Heart left ventricle (tissue), 16 donors: ENCODE data around the gene C1orf53. TPM values are rescaled to one million over a fixed set of nuclear protein-coding genes. Genes with fewer than 3 reads are reported as not detected.

Source experiments
- ATAC-seq, 4 donors: fragments of 200-7000 bp; cut with Tn5 transposase; one replicate each; pipeline ENCODE4 v1.9.1; 2020 to 2022; ENCODE audit warnings: moderate library complexity in 4 of 4, mild to moderate bottlenecking in 3 of 4, moderate number of reproducible peaks in 1 of 4
- DNase-seq, 5 donors: peaks; one replicate each; pipeline ENCODE4 v3.0.0-alpha.2; 2020
- H3K27ac ChIP-seq, 12 donors: fragments of 200-600 bp; sonication (generic) in 4 of 12; one replicate each; pipeline versions ENCODE4 v1.5.0 to v1.8.0; 2016 to 2022; ENCODE audit warnings: mild to moderate bottlenecking in 2 of 12
- H3K27me3 ChIP-seq, 9 donors: fragments of 200-600 bp; sonication (generic) in 2 of 9; one replicate each; pipeline versions ENCODE4 v1.5.1 to v1.8.0; 2016 to 2022; ENCODE audit warnings: mild to moderate bottlenecking in 3 of 9
- H3K36me3 ChIP-seq, 9 donors: fragments of 200-600 bp; sonication (generic) in 2 of 9; one replicate each; pipeline versions ENCODE4 v1.5.0 to v1.8.0; 2018 to 2022; ENCODE audit warnings: mild to moderate bottlenecking in 2 of 9
- H3K4me1 ChIP-seq, 12 donors: fragments of 200-600 bp; sonication (generic) in 4 of 12; one replicate each; pipeline versions ENCODE4 v1.5.0 to v1.8.0; 2016 to 2022; ENCODE audit warnings: mild to moderate bottlenecking in 3 of 12
- H3K4me3 ChIP-seq, 12 donors: fragments of 200-600 bp; sonication (generic) in 4 of 12; one replicate each; pipeline versions ENCODE4 v1.5.0 to v1.8.0; 2017 to 2022; ENCODE audit warnings: mild to moderate bottlenecking in 9 of 12, moderate library complexity in 4 of 12
- H3K9me3 ChIP-seq, 12 donors: fragments of 200-600 bp; sonication (generic) in 4 of 12; one replicate each; pipeline versions ENCODE4 v1.5.0 to v1.8.0; 2016 to 2022; ENCODE audit warnings: mild to moderate bottlenecking in 1 of 12
- CTCF ChIP-seq, 12 donors: fragments of 200-600 bp; sonication (generic) in 4 of 12; IDR thresholded peaks; one replicate each; pipeline versions ENCODE4 v1.5.0 to v1.8.0; 2018 to 2022; ENCODE audit warnings: antibody characterized with exemption in 12 of 12, mild to moderate bottlenecking in 5 of 12
- POLR2A ChIP-seq, 2 donors: fragments of 450-650 bp; IDR thresholded peaks; one replicate each; pipeline ENCODE4 v1.6.1; 2017; ENCODE audit warnings: antibody characterized with exemption in 2 of 2, mild to moderate bottlenecking in 2 of 2, moderate library complexity in 2 of 2
- WGBS, 4 donors: extraction: QIAGEN DNeasy Blood & Tissue Kit in 2 of 4; methylation state at CpG; one replicate each; pipeline versions ENCODE4 v1.1.5 to v1.1.7; 2013 to 2018; 5-methylcytosine and 5-hydroxymethylcytosine counted together
- intact Hi-C, 10 donors: fragments of 100-400 bp; cut with DNase I; formaldehyde crosslinking; loops; one replicate each; pipeline versions ENCODE4 v1.11.1 to v1.14.2; 2022
- polyA plus RNA-seq, 2 donors: library from polyadenylated mRNA; stranded (reverse); fragments of 200-250 nt; gene quantifications; one replicate each; pipeline ENCODE4 v1.2.3, GENCODE V29; 2013
- total RNA-seq, 9 donors: library from RNA; depleted of rRNA in 2 of 9; stranded (reverse); fragments of >200 nt in 2 of 9; fragmentation: NEBNext Ultra II Directional in 3 of 9; extraction: Animal tissue kit (Norgen Biotek cat#: 25700) in 3 of 9; gene quantifications; one replicate each; pipeline versions ENCODE4 v1.1.0 to v1.2.4, GENCODE V29; 2016 to 2023
- donor health status: ischemic (EF 13 %, LVEDD 7.1; RV severe dilation, severe dysfunction).
- donor health status: healthy with polysubstance abuse.
- donor health status: DM: no; HTN: yes; CAD: no.
- donor health status: DM: no; HTN: no; CAD: no.
- donor health status: ischemic (EF 25% LVEDD 6.9; RV normal size, moderate dysfunction).
- donor health status: ischemic (EF 25% LVEDD 5.7; RV mildly dilated, moderate dysfunction).
- donor health status: healthy.
- donor health status: DM: yes; HTN: yes; CAD: no.
- donor health status: ischemic (EF 35%, LVEDD 5.7; RV mildly dilated, moderate dysfunction).
- donor health status: nonischemic (EF 11% LVEDD 7.7; RV severe dilation, severe dysfunction).
- donor health status: DM: yes; HTN: yes; CAD: no.
- donor health status: PGD.
- donor health status: ischemic (EF 29% LVEDD 5.4; RV normal size, mild dysfunction).
- donor health status: nonischemic (EF 23%, LVEDD 6.1; RV moderate dilation, normal function).

Gene C1orf53
- total and polyA plus RNA-seq, 11 donors: 2.8 to 15.2 (median 6.8) TPM

GRCh38 chr1:197862221-197862620 lies 40.2 kb upstream of the C1orf53 start:
- ATAC-seq (no peak), DNase-seq (no peak)
- Histone ChIP-seq H3K4me3 (no peak overlapping the region), H3K27me3 (no peaks in the 10 kb centered on the region), H3K27ac (no peak overlapping the region), H3K36me3 (no peaks in the 10 kb centered on the region), H3K9me3 (no peaks in the 10 kb centered on the region), H3K4me1 (no peaks in the 10 kb centered on the region)
- TF ChIP-seq POLR2A (IDR thresholded peaks at IDR 0.05) (no peak), CTCF (IDR thresholded peaks at IDR 0.05) (no peak)
- intact Hi-C loops: loop anchor here in 5 of 10 donors (5.0 to 10.0 kb wide), 3 partner anchors 87 to 337 kb away; partner anchors contain the start of gene DENND1B (in 1 of the 5)
- 89 to 93% (median 91%) methylated on average over 3 of the region's 3 CpGs for WGBS, 4 donors

- intact Hi-C loops: loop anchor here in 5 of 10 donors (5.0 to 10.0 kb wide), 3 partner anchors 88 to 338 kb away; partner anchors contain the start of gene DENND1B (in 1 of the 5)
Measured at GRCh38 chr1:197862671-197863070, 39.8 kb upstream of the C1orf53 start.

GRCh38 chr1:197865809-197866208 lies 36.6 kb upstream of the C1orf53 start:
- 82 to 91% (median 90%) methylated on average over 2 of the region's 2 CpGs for WGBS, 4 donors
- TF ChIP-seq POLR2A (IDR thresholded peaks at IDR 0.05) (no peak), CTCF (IDR thresholded peaks at IDR 0.05) (no peak)
- intact Hi-C loops: loop anchor here in 8 of 10 donors (5.0 to 10.0 kb wide), 4 partner anchors 91 to 344 kb away; partner anchors contain the start of gene DENND1B (in 1 of the 8)
- no peaks in the 10 kb centered on the region for H3K9me3 ChIP-seq
- no peak overlapping the region for H3K4me3 ChIP-seq
- no peak for ATAC-seq
- H3K4me1 ChIP-seq: no peaks in the 10 kb centered on the region
- H3K27me3 ChIP-seq: no peaks in the 10 kb centered on the region
- no peak overlapping the region for H3K27ac ChIP-seq
- H3K36me3 ChIP-seq: no peaks in the 10 kb centered on the region
- no peak for DNase-seq

More at GRCh38 chr1:197862671-197863070, 39.8 kb upstream of the C1orf53 start:
- no peak for DNase-seq
- no peak for ATAC-seq
- Histone ChIP-seq H3K4me1 (no peaks in the 10 kb centered on the region), H3K27ac (no peak overlapping the region), H3K9me3 (no peaks in the 10 kb centered on the region), H3K27me3 (no peaks in the 10 kb centered on the region), H3K36me3 (no peaks in the 10 kb centered on the region), H3K4me3 (no peak overlapping the region)
- no peak for TF ChIP-seq CTCF (IDR thresholded peaks at IDR 0.05)
- TF ChIP-seq POLR2A (IDR thresholded peaks at IDR 0.05): no peak

GRCh38 chr1:197868751-197869489 lies 33.5 kb upstream of the C1orf53 start:
- intact Hi-C loops: loop anchor here in 9 of 10 donors (1.0 to 10.0 kb wide), 7 partner anchors 94 to 347 kb away; partner anchors contain the start of gene DENND1B (in 1 of the 9)
- no peak overlapping the region for H3K27ac ChIP-seq
- no peaks in the 10 kb centered on the region for H3K36me3 ChIP-seq
- peak in 1 of 5 donors; percentile 13 for DNase-seq
- H3K9me3 ChIP-seq: no peaks in the 10 kb centered on the region
- peak; percentile 51 to 89 (median 86) for ATAC-seq
- 11 to 14% (median 12%) methylated on average over 7 of the region's 7 CpGs for WGBS, 4 donors
- no peaks in the 10 kb centered on the region for H3K27me3 ChIP-seq
- no peak overlapping the region for H3K4me3 ChIP-seq
- TF ChIP-seq CTCF (IDR thresholded peaks at IDR 0.05) (peak; percentile 41 to 73 (median 61)), POLR2A (IDR thresholded peaks at IDR 0.05) (no peak)
- no peaks in the 10 kb centered on the region for H3K4me1 ChIP-seq
